ENCODE data around the gene MAPKAP1. TPM values are rescaled to one million over a fixed set of nuclear protein-coding genes. Genes with fewer than 3 reads are reported as not detected.

MAPKAP1 gene
- total RNA-seq, 1 donor from 2014 or later, result 44.9 TPM

- DNase-seq (ENCODE audit: low read depth in 2 of 2), result no peak
Observed at GRCh38 chr9:125487842-125488241, 219.2 kb downstream of the MAPKAP1 start.

- DNase-seq (ENCODE audit: low read depth in 2 of 2), result no peak
Observed at GRCh38 chr9:125486576-125486975, 220.4 kb downstream of the MAPKAP1 start.

DNA sequence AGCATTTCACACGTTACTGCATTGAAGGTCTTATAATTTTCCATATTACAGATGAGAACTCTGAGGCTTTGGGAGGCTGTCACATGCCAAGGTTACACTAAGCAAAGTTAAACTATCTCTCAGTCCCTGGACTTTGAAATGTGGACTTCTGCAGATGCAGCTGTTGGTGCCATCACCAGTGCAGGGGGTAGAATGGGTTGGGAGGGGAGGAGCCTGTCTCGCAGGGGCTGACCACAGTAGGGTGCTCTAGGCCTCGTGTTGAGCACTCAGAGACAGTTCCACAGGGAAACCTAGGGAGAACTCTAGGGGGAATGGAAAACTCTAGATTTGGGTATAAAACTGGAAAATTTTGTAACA lies 220.9 kb downstream of the MAPKAP1 start:
- DNase-seq (ENCODE audit: low read depth in 2 of 2), result no peak

- no peak for DNase-seq (ENCODE audit: low read depth in 2 of 2)
Observed at GRCh38 chr9:125485471-125486151, 221.4 kb downstream of the MAPKAP1 start.

DNA sequence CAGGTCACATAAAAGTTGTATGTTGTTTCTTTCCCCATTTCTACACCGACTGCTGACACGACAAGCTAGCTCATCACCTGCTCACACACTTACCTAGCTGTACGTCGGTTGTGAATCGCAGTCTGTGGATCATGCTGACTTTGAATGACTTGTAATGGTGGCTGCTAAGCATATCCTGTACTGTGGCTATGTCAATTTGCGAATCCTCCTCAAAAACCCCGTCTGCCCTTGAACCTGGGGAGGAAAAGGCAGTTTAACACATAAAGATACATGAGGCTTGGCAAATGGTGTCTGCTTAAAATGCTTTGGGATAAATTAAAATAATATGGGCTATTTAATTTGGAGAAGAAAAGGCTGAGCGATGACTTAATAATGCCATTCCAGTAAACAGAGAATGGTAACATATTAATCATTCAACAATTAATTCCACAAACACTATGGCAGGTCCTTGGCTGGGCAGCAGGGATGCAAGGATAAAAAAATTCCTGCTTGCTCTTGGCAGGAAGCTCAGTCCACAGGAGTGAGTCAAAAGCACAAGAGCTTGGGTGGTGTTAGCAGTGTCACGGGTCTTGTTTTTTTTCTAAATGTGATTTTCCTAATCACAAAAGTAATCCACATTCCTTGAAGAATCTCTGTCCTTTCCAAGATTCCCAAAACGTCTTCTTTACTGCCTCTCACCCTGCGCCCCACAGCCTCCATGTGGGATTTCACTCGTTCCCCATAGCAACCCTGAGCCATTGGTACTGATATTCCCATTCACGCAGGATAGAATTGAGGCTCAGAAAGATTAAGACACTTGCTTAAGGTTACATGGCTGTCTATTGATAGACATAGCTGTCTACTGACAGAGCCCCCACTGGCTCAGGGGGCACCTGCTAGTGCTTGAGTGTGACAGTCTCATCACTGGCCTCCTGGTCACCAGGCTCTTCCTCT lies 222.4 kb downstream of the MAPKAP1 start:
- peak in 1 of 2 donors; percentile 38 for DNase-seq (ENCODE audit: low read depth in 2 of 2)

DNA sequence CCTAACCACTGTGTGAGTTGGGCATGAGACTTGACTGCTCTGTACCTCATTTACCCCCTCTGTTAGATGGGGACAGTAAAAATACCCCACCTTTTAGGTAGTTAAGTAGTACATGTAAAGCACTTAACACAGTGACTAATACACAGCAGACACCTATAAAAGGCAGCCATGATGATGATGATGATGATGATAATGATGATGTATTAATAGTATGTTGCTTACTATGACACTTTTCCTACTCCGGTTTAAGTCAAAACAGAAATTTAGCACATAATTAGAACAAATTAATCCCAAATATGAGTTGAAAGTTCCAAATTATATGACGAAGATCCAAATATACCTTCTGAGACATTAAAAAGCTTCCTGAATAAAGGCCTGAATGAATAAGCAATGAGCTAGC lies 223.3 kb downstream of the MAPKAP1 start:
- no peak for DNase-seq (ENCODE audit: low read depth in 2 of 2)

DNA sequence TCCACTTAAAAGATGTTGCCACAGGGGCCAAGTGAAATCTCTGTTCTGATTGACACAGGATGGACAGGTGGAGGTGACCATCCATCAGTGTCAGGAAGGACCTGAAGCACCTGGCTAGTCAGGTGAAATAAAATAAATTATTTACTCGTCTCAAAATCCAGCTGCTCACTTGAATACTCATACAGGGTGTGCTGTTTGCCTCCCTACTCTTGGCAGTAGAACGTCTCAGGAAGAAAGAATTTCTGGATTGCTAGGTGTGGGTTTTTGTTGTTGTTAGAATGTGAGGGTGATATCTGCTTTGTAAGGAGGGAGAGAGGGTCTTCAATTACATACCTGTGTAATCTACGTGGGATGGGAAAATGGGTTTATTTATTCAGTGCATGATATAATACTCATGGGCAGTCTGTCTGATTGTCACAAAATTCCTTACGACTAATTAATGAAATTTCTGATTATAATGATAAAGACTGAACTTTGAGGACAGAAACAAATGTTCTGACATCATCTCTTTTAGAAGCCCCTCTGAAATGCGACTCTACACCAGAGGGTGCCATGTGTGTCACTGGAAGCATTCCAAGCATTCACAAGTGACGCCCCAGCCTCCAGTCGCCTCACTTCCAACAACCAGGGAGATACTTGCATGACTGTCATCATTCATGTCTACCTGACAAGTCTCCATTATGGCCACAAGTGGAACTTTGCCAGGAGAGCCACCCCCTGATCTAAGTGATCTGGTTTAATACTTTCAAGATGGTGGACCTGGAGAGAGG lies 227.0 kb downstream of the MAPKAP1 start:
- DNase-seq (ENCODE audit: low read depth in 2 of 2), result no peak

DNA sequence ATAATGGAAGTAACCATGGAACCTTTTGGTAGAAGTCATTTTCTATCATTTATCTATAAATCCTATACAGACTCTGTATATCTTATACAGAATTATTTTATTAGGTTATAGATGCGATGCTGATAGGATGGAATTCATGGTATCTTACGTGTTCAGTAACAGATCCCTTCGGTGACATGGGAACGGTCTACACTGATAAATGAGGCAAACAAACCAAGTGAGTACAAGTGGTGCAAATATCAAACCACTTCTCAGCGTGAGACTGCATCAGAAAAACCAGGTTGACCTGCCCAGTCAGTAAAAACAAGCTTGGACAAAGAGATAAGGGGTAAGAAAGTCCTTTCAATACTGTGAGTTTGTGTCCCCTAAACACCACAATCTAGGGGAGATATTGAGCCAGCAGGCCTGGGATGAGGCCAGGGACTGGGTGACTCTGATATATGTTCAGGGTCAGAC lies 229.9 kb downstream of the MAPKAP1 start:
- DNase-seq (ENCODE audit: low read depth in 2 of 2), result no peak

DNA sequence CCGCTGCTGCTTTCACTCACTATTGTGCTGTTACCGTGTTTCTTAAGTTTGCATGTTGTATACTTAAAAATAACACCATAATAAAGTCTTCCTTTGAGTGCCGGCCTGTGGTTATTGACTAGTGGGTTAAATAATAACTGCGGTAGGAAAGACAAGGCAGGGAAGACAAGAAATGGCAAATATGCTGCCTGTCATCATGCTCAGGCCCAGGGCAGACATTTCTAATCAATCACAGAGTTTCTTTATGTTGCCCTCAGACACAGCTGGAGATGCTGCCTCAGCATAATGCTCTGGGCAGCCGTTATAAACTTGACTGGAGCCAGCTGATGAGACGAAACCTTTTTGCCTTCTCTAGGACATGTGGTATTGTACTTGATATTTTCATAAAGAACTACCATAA lies 230.4 kb downstream of the MAPKAP1 start:
- no peak for DNase-seq (ENCODE audit: low read depth in 2 of 2)

GRCh38 chr9:125475385-125475784 lies 231.6 kb downstream of the MAPKAP1 start:
- no peak for DNase-seq (ENCODE audit: low read depth in 2 of 2)

GRCh38 chr9:125472926-125473701 lies 233.9 kb downstream of the MAPKAP1 start:
- DNase-seq (ENCODE audit: low read depth in 2 of 2), result peak; percentile 3 to 56

- peak in 1 of 2 donors; percentile 1 for DNase-seq (ENCODE audit: low read depth in 2 of 2)
Observed at GRCh38 chr9:125472562-125472925, 234.5 kb downstream of the MAPKAP1 start.

- DNase-seq (ENCODE audit: low read depth in 2 of 2), result no peak
Observed at GRCh38 chr9:125470767-125471580, 236.0 kb downstream of the MAPKAP1 start.

DNA sequence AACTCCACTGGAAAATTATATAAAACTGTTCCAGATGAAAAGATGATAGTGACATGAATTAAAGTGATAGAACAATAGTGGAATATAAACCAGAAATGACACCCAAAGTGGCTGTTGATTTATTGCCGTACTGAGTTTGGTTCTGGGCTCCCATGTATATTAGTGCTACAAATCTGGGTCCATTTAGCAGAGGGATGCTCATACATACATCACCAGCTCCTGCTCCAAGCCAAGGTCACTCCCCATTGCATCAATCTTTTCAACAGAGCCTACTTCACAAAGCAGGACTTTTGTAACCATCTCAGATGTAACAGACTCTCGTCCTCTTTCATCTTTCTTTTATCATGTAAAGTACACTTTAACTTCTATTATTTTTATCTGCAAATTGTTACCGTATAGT lies 236.8 kb downstream of the MAPKAP1 start:
- no peak for DNase-seq (ENCODE audit: low read depth in 2 of 2)

DNA sequence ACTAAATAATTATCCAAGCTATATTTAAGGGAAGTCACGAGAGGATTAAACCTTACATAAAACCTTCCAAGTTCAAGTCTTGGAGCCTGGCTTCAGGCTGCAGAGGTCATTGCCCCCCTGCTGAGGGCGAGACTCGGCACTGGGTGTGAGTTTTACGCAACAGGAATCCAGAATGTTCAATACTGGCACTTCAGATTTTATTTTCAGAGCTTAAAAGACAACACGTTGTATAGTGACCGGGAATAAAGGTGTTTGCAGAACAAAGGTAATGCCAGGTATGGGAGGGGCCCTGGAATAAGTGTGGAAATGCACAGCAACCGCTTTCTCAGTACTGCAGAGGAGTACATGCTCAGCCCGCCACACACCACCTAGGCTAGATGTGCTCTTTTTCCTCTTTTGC lies 238.4 kb downstream of the MAPKAP1 start:
- DNase-seq (ENCODE audit: low read depth in 2 of 2), result no peak

DNA sequence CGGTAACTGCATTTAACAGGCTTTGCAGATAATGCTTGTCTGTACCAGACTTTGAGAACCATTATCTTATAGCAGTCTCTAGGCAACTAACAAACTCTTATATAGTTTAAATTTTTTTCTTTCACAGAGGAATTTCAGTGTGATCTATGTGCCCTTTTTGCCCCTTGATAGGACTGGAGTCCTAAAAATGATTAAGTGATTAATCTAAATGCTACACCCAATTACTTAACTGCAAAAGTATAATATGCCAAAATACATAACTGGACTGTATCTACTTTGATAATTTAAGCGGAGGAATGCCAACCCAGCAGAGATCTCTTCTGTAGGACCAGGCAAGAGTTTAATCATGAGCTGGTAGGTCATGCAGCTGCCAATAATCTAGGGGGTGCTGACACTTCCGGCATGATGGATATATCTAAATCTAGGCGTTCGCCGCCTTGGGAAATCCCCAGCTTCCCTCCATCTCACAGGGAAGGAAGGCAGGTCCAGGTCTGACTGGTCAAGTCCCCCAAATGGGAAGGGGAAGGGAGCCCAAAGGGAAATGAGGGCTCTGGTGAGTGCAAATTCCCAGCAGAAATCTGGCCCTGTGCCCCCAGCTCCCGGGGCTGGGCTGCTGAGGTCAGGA lies 239.8 kb downstream of the MAPKAP1 start:
- peak in 1 of 2 donors; percentile 46 for DNase-seq (ENCODE audit: low read depth in 2 of 2)

DNA sequence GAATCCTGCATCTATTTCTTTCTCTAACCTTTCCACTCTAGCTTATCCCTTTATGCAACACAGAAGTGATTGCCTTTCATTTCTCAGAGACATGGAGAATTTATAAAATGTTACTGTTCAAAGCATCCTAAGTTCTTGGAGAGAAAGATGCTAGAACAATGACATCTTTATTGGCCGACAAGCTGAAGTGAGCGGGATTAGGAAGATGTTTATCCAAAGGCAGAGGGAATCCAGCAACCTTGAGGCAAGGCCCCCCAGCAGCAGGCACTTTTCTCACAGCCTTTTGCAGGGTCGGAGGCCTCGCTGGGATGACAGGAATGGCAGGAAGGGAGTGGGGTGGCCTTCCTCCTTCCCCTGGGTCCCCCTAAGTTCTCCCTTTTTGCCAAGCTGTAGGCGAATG lies 240.6 kb downstream of the MAPKAP1 start:
- DNase-seq (ENCODE audit: low read depth in 2 of 2), result no peak

DNA sequence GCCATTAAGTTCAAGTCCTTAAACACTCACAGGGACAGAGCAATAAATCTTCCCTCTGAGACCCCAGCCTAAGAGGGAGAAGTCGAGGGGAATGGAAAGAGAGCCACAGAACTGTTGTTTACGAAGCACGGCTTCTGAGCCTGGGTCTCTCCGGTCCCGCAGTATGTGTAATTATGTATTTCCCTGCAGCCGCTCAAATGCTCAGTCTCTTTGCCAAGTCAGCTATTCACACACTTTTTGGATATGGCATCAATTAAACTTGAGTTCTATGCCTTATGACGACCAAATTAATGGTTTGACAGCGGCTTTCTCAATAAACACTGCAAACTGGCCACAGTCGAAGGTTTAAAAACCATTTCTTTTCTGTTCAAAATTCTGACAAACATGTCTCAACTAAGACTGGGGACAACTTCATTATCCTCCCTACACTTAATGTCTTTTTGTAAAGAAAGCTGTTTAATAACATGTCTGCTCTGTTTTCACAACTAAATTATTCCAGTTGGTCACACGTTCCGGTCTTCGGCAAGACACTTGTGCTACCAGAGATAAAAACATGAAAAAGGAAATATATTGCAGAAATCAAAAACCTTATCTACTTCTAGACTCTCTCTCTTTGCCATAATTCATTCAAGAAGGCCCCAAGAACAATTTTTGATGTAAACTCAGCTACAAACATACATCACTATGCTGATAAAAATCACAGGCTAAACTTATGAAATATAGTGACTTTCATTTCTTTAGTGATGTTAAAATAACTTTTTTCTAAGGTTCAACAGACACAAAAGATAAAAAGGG lies 242.2 kb downstream of the MAPKAP1 start:
- DNase-seq (ENCODE audit: low read depth in 2 of 2), result no peak

- no peak for DNase-seq (ENCODE audit: low read depth in 2 of 2)
Observed at GRCh38 chr9:125463926-125464325, 243.1 kb downstream of the MAPKAP1 start.
